Measurements from ENCODE around the gene COL12A1.

The COL12A1 gene

GRCh38 chr6:75142721-75143120 lies 63.1 kb downstream of the COL12A1 start:
- DNase-seq = no peak

DNA sequence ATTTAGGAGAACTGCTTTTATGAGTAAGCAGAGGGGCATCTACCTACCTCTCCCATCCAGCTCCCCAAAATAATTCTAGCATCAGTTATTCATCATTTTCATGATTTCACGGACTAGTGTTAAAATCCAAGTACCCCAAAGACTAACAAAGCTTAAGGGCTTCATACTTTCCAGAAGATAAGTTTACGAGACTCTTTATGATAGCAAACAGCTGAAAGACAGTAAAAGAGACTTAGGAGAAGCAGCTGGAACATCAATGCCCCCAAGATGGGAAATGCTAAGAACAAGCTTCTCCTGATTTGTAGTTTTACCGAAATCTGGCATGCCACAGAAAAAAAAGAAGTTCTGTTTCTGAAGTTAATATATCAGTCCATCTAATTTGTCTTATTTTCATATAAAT lies 70.0 kb downstream of the COL12A1 start:
- no peak for DNase-seq

- no peak for DNase-seq
These were observed 70.4 kb downstream of the COL12A1 start for GRCh38 chr6:75135450-75135849.

GRCh38 chr6:75130784-75131183 lies 75.1 kb downstream of the COL12A1 start:
- DNase-seq = no peak

DNA sequence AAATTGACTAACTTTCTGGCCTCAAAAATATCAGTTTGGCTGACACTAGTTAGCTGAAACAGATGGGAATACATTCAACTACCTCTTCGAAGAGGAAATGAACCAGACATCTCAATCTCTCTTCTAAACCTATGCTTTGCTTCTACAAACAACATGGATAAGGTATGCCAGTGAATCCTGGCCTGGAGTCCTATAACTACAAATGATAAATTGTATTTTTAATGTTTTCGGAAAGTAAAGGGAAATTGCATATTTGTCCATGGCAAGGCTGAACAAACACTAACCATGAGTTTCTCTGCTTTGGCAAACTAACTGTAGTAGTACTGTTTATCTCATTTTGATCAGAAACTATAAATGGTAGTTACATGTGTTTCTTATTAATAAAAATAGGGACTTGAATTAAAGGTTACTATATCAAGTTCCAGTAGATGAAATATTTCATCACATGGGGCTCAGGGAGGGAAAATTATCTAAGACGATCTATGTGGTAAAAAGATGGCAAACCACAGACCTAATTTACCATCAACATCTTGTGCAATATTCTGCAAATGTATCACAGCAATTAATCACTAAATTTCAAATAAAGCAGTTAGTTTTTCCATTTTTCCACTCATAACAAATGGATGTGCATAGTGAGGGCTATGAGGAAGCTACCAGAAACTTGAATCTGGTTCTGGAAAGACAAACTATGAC lies 76.8 kb downstream of the COL12A1 start:
- no peak for DNase-seq

- no peak for DNase-seq
These were observed 79.3 kb downstream of the COL12A1 start for GRCh38 chr6:75126518-75126917.

DNA sequence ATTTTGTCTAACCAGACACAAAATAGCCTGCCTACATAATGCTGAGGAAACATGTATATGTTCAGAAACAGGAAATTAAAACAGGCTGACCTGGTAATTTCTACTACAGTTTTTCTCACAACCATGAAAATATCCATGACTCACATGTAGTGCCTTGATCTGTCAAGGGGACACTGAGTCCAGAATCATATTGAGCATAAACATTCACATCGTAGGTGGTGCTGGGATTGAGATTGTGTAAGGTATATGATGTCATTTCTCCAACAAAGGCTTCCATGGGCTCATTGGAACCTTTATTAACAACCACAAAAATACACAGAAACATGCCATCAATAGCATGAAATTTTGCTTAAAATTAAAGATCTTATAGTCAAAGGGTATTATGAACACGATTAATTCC lies 80.9 kb downstream of the COL12A1 start:
- DNase-seq = no peak

DNA sequence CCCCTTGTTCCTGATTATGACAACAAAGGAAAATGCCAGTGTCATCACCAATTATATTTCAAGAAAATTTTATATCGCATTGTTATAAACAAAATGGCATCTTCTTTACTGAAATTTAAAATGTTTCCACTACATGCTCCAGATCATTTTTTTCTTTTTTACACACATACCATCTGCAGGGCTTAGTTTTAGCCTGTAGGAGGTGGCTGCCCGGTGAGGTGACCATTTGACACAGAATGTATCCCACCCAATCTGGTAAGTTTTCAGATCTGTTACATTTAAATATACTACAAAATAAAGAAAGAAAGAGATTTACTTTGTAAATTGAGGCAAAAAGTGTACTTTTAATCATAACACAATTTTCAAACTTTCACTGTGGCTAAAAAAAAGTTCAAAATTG lies 81.8 kb downstream of the COL12A1 start:
- no peak for DNase-seq

GRCh38 chr6:75118925-75119515 lies 86.8 kb downstream of the COL12A1 start:
- no peak for DNase-seq

GRCh38 chr6:75117701-75118100 lies 88.2 kb downstream of the COL12A1 start:
- no peak for DNase-seq

- no peak for DNase-seq
These were observed 88.9 kb downstream of the COL12A1 start for GRCh38 chr6:75116946-75117345.

DNA sequence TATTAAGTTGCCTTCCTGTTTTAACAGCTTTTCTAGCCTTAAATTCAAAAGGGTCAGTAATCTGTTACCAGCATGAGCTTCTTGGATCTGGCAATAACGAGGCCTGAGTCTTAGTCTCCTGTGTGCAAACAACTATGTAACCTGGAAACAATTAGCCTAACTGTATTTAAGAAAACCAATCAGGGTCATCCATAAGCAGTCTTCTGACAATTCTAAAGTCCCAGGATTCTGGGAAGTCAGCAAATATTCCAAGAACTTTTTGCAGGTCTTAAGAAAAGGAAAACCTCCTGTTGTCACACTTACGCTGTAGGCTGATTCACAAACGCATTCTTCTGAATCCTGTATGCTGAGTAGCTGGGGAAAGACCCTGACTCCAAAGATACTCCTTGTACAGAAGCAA lies 90.4 kb downstream of the COL12A1 start:
- no peak for DNase-seq

DNA sequence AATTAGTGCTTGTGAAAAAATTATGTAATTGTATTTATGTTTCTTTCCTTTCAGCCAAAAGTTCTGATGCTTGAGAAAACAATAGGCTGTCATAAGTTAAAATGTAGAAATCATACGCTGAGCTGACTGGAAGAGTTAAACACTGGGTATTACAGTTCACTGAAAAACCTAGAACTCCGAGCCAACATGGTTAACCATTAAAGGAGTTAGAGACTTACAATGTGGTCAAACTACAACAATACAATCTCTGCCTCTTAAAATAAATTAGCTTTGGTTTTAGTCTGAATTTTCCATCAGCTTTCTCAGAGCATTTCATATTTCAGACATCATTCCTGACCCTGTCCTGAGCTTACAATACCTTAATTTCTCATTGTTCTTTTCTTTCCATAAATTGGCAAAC lies 91.0 kb downstream of the COL12A1 start:
- no peak for DNase-seq

DNA sequence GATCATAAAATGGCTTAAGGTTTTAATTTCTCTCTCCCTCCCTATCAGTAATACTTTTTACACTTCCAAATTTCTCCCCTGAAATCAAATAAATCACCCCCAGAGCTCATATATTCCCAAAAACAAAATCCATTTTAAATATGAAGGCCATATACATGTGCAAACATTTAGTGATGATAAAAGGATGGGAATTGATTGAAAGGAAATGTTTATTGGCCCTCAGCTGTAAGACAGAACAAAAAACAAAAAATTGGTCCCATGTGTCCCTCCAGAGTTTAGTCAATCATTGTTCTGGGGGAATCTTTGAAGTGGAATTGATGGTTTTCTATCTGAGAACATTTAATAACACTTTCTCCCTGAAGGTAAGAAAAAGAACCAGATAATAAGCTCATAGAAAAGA lies 91.7 kb downstream of the COL12A1 start:
- no peak for DNase-seq

DNA sequence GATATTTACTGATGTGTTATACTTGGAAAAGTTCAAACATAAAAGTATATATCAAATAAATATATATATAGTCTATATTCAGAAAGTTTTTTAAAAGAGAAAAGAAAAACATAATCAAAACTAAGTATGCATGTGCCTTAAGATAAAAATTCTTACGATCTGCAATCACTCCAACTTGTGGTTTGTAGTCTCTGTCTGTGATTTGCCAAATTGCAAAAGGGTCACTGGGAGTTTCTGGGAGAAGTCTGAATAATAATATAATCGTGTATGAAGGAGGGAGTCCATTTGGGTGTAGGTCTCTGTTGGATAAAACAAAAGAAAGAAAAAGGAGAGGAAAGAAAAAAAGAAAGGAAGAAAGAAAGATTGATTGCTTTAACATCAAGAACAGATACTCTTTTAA lies 92.4 kb downstream of the COL12A1 start:
- DNase-seq = no peak

DNA sequence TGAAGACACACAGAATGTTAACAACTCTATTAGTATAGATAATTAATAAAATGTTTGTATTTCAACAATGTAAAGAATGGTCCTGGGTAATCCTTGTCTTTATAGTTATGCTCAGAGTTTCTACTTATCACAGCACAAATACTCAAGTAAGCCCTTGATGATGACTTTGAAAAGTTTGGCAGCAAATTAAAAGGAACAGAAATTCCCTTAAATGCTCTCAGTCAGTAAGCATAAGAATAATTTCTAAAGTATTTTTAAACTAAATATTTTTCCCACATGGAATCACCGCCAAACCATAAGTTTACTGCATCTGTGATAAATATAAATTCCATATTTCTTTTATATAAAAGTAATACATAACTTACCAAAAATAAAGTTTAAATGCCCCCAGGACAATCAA lies 96.1 kb downstream of the COL12A1 start:
- no peak for DNase-seq

DNA sequence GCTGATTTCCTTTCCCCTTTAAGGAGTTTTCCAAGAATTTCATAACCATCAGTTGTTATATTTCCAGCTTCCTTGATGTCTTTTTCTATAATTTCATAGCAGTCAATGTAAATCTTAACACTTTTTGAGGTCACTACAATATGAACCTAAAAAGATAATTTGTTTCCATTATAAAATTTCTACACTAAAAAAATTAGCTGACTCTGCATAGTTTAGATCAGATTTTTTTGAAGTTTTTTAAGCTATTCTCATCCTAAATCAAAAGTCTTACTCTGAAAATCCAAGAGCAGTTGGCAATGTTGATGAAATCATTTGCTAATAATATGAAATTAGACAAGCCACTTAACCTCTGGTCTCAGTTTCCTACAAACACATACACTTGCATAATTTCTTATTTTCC lies 96.8 kb downstream of the COL12A1 start:
- no peak for DNase-seq

DNA sequence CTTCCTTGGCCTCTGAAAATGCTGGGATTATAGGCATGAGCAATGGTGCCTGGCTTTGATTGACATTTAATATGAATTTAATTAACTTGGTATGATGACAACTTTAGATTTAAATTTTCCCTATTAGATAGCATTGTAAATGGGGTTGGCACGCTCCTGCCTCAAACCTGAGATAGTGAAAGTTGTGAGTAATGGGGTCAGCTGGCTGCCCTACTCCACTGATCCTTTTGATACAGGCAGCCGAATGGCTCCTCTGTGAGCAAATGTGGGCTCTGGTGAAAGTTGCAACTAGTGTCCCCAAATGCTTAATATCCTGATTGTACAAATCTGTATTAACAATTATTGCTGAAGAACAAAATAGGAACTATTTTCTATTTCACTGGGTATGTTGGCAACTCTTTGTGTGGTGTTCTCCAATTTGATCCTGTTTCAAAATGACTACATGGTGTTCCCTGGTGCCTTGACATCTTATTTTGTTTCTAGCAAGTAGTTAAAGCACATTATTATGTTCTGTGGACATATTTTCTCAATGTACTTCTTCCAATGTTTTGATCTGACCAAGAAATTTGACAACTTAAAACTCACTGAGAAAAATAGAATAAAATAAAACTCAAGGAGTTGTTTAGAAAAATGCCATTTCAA lies 97.4 kb downstream of the COL12A1 start:
- no peak for DNase-seq

DNA sequence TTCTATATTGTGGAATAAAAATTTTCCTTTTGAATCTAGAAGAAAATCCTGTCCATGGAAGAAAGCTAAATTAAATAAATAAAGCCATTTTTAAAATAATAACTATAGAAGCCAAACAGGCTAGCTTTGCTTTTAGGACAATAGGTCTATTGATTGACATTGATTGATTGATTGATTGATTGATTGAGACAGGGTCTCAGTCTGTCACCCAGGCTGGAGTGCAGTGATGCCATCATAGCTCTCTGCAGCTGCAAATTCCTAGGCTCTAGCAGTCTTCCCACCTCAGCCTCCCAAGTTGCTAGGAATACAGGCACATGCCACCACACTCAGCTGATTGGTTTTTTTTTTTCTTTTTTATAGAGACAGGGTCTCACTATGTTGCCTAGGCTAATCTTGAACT lies 97.9 kb downstream of the COL12A1 start:
- no peak for DNase-seq

GRCh38 chr6:75106426-75106825 lies 99.4 kb downstream of the COL12A1 start:
- DNase-seq = no peak

DNA sequence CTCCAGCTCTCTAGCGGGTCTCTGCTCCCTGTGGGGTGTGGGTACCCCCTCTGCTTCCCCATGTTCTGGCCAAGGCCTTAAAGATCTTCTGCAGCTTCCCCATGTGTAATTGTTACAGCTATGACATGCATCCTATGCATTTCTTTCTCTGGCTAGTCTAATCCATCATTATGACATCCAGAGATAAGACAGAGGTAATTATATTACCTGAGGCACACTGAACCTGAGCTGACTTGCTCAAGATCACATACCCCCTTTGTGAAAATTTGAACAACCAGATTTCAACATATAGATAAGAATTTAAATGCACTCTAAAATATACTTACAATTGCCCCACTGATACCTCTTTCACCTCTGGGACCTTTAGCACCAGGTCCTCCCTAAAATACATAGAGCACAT lies 102.4 kb downstream of the COL12A1 start:
- DNase-seq = no peak

DNA sequence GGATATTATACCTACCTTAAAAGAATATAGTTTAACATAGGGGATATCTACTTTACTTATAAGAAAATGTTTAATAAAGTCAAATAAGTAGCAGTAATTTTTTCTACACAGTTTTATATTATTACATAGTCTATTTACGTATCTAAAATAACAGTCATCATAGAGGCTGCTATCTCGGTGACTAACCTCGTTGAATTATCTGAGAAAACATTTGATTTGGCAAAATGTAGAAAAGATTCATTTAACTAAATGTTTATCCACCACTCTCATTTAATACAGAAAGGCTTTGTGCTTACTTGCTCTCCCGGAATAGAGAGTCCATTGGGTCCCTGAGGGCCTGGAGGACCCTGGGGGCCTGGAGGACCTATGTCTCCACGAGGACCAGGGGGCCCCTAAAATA lies 103.6 kb downstream of the COL12A1 start:
- DNase-seq = no peak

DNA sequence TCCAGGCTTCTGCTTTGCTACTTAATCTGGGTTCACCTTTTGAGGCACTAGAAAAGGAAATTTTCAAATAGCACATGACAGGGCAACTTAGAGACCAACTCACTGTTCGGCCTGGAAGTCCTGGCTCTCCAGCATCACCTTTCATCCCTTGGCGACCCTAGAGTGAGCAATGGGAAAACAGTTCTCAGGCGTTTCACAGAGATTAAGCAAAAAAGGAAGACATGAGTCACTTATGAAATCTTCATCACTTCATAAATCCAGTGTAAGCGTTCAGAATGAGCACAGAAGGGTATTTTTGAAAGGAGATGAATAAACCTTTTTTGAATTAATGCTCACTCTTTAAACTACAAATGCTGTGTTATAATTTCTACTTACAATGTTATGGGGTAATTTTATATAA lies 104.0 kb downstream of the COL12A1 start:
- DNase-seq = no peak

DNA sequence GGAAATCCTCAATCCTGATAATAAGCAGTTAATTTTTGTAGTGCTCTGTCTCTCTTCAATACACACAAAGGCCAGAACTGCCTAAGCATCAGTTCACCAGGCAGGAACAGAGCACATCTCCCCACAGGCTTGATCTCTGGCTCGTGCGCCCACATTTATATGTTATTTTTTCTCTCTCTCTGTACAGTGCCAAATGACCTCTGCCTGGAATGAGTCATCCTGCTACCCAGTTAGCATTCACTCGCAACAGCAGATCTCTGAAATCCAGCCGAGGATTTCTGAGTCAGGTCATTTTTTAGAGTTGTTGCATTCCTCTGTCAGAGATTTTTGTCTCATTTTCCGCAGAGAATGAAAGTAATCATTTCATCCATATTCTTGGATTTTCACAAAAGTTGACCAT lies 107.1 kb downstream of the COL12A1 start:
- DNase-seq = no peak

DNA sequence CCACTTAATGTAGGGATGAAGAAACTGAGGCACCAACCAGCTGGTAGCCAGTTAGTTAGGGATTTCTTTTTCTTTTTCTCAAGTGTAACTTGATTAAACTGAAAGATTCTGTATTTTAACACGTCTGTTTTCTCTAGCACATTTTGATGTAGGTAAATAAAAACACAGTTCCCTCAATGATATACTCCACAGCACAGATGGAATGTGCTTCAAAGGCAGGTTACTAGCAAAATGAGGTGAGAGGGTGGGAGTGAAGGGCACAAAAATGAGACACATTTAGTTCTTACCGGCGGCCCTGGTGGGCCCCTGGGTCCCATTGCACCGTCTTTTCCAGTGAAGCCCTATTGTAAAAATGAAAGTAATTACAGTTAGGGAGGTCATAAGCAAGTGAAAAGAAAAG lies 108.9 kb downstream of the COL12A1 start:
- no peak for DNase-seq
